Measurements from ENCODE around the gene PGRMC1.
"Not testable (repeated sequence)": the region's sequence is repeated elsewhere in the genome, so short reads cannot be mapped to it uniquely, and the experiment has no call there.

PGRMC1 gene

GRCh38 chrX:119247702-119248101 is 11.6 kb downstream of the PGRMC1 start:
- TF ChIP-seq CTCF (IDR thresholded peaks at IDR 0.05; ENCODE audit: low read depth, low read length, missing control alignments), result no peak

GRCh38 chrX:119249891-119250290 is 13.8 kb downstream of the PGRMC1 start:
- no peak for TF ChIP-seq CTCF (IDR thresholded peaks at IDR 0.05; ENCODE audit: low read depth, low read length, missing control alignments)
- no peak overlapping the region for H3K4me3 ChIP-seq (replicated peaks; ENCODE audit: low read depth, low read length)
- DNase-seq (ENCODE audit: extremely low read depth, low read depth), result no peak

More at GRCh38 chrX:119247702-119248101, 11.6 kb downstream of the PGRMC1 start:
- H3K4me3 ChIP-seq (replicated peaks; ENCODE audit: low read depth, low read length), result no peak overlapping the region
- no peak for DNase-seq (ENCODE audit: extremely low read depth, low read depth)

GRCh38 chrX:119251386-119251785 is 15.3 kb downstream of the PGRMC1 start:
- no peak overlapping the region for H3K4me3 ChIP-seq (replicated peaks; ENCODE audit: low read depth, low read length)
- DNase-seq (ENCODE audit: extremely low read depth, low read depth), result no peak
- no peak for TF ChIP-seq CTCF (IDR thresholded peaks at IDR 0.05; ENCODE audit: low read depth, low read length, missing control alignments)

GRCh38 chrX:119252716-119253115 is 16.6 kb downstream of the PGRMC1 start:
- TF ChIP-seq CTCF (IDR thresholded peaks at IDR 0.05; ENCODE audit: low read depth, low read length, missing control alignments), result no peak

GRCh38 chrX:119266364-119266995 is 30.4 kb downstream of the PGRMC1 start:
- H3K4me3 ChIP-seq (replicated peaks; ENCODE audit: low read depth, low read length), result no peak overlapping the region
- no peak for DNase-seq (ENCODE audit: extremely low read depth, low read depth)
- TF ChIP-seq CTCF (IDR thresholded peaks at IDR 0.05; ENCODE audit: low read depth, low read length, missing control alignments), result peak; percentile 69

More at GRCh38 chrX:119252716-119253115, 16.6 kb downstream of the PGRMC1 start:
- DNase-seq (ENCODE audit: extremely low read depth, low read depth), result no peak
- H3K4me3 ChIP-seq (replicated peaks; ENCODE audit: low read depth, low read length), result no peak overlapping the region

GRCh38 chrX:119267115-119267514 is 31.0 kb downstream of the PGRMC1 start:
- not testable (repeated sequence) for DNase-seq (ENCODE audit: extremely low read depth, low read depth); H3K4me3 ChIP-seq (replicated peaks; ENCODE audit: low read depth, low read length)

- H3K4me3 ChIP-seq (replicated peaks; ENCODE audit: low read depth, low read length), result no peak overlapping the region
- no peak for TF ChIP-seq CTCF (IDR thresholded peaks at IDR 0.05; ENCODE audit: low read depth, low read length, missing control alignments)
- no peak for DNase-seq (ENCODE audit: extremely low read depth, low read depth)
Measured at GRCh38 chrX:119272882-119273419, 36.9 kb downstream of the PGRMC1 start.
